Stimulated activated CD4-positive, alpha-beta T cell treated with anti-CD3 and anti-CD28 coated beads, Interleukin-4, amount 100 ng/mL, for 24 hours (primary cell): ENCODE results near the gene TAF7L.
A peak's percentile ranks its signal among the peaks of the same experiment; 100 is the strongest.
"Not testable (repeated sequence)": the region's sequence is repeated elsewhere in the genome, so short reads cannot be mapped to it uniquely, and the experiment has no call there.

Source experiments
- DNase-seq: peaks from one replicate; pipeline ENCODE4 v3.0.0-alpha.2; 2020

Gene TAF7L

GRCh38 chrX:101290957-101291603 lies at the start of gene TAF7L:
Gene TAF7L, minus strand, starts transcription at chrX:101291334. Its CDS starts 3,791 bp downstream, at chrX:101287543.
- DNase-seq: no peak

- DNase-seq: no peak
Observed at GRCh38 chrX:101337776-101338271, 46.7 kb upstream of the TAF7L start.

GRCh38 chrX:101334310-101334709 lies 43.2 kb upstream of the TAF7L start:
- DNase-seq: not testable (repeated sequence)

- not testable (repeated sequence) for DNase-seq
Observed at GRCh38 chrX:101326600-101326999, 35.5 kb upstream of the TAF7L start.

GRCh38 chrX:101303790-101304189 lies 12.7 kb upstream of the TAF7L start:
- no peak for DNase-seq

GRCh38 chrX:101295603-101296002 lies 4.5 kb upstream of the TAF7L start:
- not testable (repeated sequence) for DNase-seq

GRCh38 chrX:101287402-101287801 lies 3.7 kb downstream of the TAF7L start:
- peak; percentile 12 for DNase-seq

- DNase-seq: no peak
Observed at GRCh38 chrX:101276238-101276637, 14.9 kb downstream of the TAF7L start.

GRCh38 chrX:101274198-101274597 lies 16.9 kb downstream of the TAF7L start:
- no peak for DNase-seq

- no peak for DNase-seq
Observed at GRCh38 chrX:101265869-101266428, 25.2 kb downstream of the TAF7L start.

GRCh38 chrX:101263766-101264165 lies 27.4 kb downstream of the TAF7L start:
- DNase-seq: no peak

- no peak for DNase-seq
Observed at GRCh38 chrX:101262590-101262989, 28.5 kb downstream of the TAF7L start.

GRCh38 chrX:101260435-101260834 lies 30.7 kb downstream of the TAF7L start:
- DNase-seq: no peak

GRCh38 chrX:101258259-101258581 lies 32.9 kb downstream of the TAF7L start:
- no peak for DNase-seq

GRCh38 chrX:101257448-101258258 lies 33.5 kb downstream of the TAF7L start:
- no peak for DNase-seq

GRCh38 chrX:101252634-101253033 lies 38.5 kb downstream of the TAF7L start:
- no peak for DNase-seq

- no peak for DNase-seq
Observed at GRCh38 chrX:101241531-101241930, 49.6 kb downstream of the TAF7L start.

GRCh38 chrX:101237041-101237440 lies 54.1 kb downstream of the TAF7L start:
- DNase-seq: no peak

- no peak for DNase-seq
Observed at GRCh38 chrX:101232316-101232715, 58.8 kb downstream of the TAF7L start.

- DNase-seq: no peak
Observed at GRCh38 chrX:101231080-101231479, 60.1 kb downstream of the TAF7L start.

- DNase-seq: no peak
Observed at GRCh38 chrX:101230636-101231035, 60.5 kb downstream of the TAF7L start.

- DNase-seq: no peak
Observed at GRCh38 chrX:101229170-101229569, 62.0 kb downstream of the TAF7L start.

GRCh38 chrX:101223226-101223625 lies 67.9 kb downstream of the TAF7L start:
- DNase-seq: no peak

GRCh38 chrX:101220662-101221260 lies 70.4 kb downstream of the TAF7L start:
- no peak for DNase-seq
